Lower lobe of right lung (tissue), 2 donors: ENCODE data around the gene CFL1. TPM values are rescaled to one million over a fixed set of nuclear protein-coding genes. Genes with fewer than 3 reads are reported as not detected.

Experiments
- ATAC-seq, 2 donors: fragments of 200-7000 bp; cut with Tn5 transposase; one replicate each; pipeline ENCODE4 v1.9.1; 2020 to 2022; ENCODE audit warnings: mild to moderate bottlenecking in 2 of 2, moderate library complexity in 2 of 2
- DNase-seq: peaks from one replicate; pipeline ENCODE4 v3.0.0-alpha.2; 2020
- H3K27ac ChIP-seq: fragments of 200-600 bp; one replicate; pipeline ENCODE4 v1.8.0; 2022
- H3K27me3 ChIP-seq: fragments of 200-600 bp; one replicate; pipeline ENCODE4 v1.8.0; 2022; ENCODE audit warnings: low read depth
- H3K36me3 ChIP-seq: fragments of 200-600 bp; one replicate; pipeline ENCODE4 v1.8.0; 2022; ENCODE audit warnings: mild to moderate bottlenecking
- H3K4me1 ChIP-seq: fragments of 200-600 bp; one replicate; pipeline ENCODE4 v1.8.0; 2022
- H3K4me3 ChIP-seq: fragments of 200-600 bp; one replicate; pipeline ENCODE4 v1.8.0; 2022; ENCODE audit warnings: mild to moderate bottlenecking
- H3K9me3 ChIP-seq: fragments of 200-600 bp; one replicate; pipeline ENCODE4 v1.8.0; 2022
- intact Hi-C: fragments of 100-400 bp; cut with DNase I; formaldehyde crosslinking; loops from one replicate; pipeline ENCODE4 v1.11.0; 2022
- total RNA-seq: library from RNA; stranded (reverse); fragmentation: NEBNext Ultra II Directional; extraction: Animal tissue kit (Norgen Biotek cat#: 25700); gene quantifications from one replicate; pipeline ENCODE4 v1.2.1, GENCODE V29; 2021
- TF ChIP-seq, protein P1 (sequence below): fragments of 200-600 bp; IDR thresholded peaks from one replicate; pipeline ENCODE4 v1.8.0; 2022; ENCODE audit warnings: antibody characterized with exemption, mild to moderate bottlenecking
- donor health status: DM: no; HTN: yes; CAD: no; lungs with severe emphysema.

CFL1 gene
- total RNA-seq, 1 donor from 2014 or later: 647 TPM

DNA sequence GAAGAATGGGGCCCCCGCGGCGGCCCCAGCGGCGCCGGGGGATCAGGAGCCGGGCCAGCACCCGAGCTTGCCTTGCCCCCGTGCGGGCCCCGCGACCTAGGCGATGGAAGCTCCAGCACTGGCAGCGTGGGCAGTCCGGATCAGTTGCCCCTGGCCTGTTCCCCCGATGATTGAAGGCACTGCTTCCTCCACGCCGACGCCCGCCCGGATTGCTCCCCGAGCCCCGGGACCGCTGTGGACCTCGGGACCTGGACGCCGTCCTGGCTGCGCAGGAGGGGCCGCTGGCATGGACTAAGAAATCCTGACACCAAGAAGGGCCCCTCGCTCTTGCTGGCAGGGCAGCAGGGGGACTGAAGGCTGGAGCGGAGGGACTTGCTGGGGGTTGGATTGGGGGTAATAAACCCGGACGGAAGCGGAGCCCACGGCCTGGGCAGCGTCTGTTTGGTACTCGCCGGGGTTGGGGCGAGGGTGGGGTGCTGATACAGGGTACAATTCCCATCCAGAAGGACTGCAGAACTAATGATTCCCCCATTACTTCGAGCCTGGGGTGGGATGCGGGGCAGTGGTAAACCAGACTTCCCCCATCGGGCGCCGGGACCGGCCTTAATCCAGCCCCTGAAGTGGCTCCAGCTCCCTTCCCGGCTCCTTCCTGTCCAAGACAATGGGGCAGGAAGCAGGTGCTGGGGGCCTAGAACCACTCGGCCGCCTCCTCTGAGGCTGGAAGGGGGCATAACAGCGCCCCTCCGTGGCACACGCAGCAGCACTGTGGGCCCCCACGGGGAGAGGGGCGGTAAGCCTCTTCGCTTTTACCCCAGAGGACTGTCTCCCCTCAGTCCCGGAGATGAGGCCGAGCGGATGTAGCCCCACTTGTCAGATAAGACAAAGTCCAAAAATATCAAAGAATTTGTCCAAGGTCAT lies 33.5 kb upstream of the CFL1 start:
- ATAC-seq (no peak), DNase-seq (peak; percentile 62)
- Histone ChIP-seq H3K4me1 (peaks cover 65% of the 10 kb centered on the region), H3K36me3 (peaks cover 8% of the 10 kb centered on the region), H3K4me3 (peak overlapping the region; percentile 88), H3K9me3 (no peaks in the 10 kb centered on the region), H3K27ac (peak overlapping the region; percentile 98), H3K27me3 (no peaks in the 10 kb centered on the region)
- TF ChIP-seq, protein P1, sequence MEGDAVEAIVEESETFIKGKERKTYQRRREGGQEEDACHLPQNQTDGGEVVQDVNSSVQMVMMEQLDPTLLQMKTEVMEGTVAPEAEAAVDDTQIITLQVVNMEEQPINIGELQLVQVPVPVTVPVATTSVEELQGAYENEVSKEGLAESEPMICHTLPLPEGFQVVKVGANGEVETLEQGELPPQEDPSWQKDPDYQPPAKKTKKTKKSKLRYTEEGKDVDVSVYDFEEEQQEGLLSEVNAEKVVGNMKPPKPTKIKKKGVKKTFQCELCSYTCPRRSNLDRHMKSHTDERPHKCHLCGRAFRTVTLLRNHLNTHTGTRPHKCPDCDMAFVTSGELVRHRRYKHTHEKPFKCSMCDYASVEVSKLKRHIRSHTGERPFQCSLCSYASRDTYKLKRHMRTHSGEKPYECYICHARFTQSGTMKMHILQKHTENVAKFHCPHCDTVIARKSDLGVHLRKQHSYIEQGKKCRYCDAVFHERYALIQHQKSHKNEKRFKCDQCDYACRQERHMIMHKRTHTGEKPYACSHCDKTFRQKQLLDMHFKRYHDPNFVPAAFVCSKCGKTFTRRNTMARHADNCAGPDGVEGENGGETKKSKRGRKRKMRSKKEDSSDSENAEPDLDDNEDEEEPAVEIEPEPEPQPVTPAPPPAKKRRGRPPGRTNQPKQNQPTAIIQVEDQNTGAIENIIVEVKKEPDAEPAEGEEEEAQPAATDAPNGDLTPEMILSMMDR: peak; percentile 45
- intact Hi-C loops: no loop called here

DNA sequence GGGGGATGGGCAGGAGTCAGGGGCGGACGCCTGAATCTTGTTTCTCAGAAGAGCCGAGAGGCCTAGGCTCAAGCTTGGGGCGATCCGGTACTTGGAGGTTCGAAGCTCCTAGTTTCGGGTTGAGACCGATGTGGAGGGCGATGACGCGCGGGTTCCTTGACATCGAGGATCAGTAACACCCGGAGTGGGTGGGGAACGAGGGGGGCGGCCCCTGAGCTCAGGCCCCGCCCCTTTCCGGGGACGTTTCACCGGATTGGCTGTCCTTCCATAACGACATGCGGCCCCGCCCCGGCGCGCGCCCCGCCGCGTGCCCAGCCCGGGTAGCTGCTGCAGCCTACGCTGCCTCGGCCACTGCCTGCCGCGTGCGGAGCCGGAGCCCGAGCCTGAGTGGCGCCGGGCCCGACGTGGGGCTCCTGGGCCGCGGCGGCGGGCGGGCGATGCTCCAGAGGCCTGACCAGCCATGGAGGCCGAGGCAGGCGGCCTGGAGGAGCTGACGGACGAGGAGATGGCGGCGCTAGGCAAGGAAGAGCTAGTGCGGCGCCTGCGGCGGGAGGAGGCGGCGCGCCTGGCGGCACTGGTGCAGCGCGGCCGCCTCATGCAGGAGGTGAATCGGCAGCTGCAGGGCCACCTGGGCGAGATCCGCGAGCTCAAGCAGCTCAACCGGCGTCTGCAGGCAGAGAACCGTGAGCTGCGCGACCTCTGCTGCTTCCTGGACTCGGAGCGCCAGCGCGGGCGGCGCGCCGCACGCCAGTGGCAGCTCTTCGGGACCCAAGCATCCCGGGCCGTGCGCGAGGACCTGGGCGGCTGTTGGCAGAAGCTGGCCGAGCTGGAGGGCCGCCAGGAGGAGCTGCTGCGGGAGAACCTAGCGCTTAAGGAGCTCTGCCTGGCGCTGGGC lies 32.6 kb upstream of the CFL1 start, which contains the start of gene CCDC85B:
CCDC85B (plus strand) TSS at position 350 of the 895 bp plus-strand sequence; CDS start at position 461, 111 bp downstream.
- DNase-seq (peak; percentile 99), ATAC-seq (peak; percentile 88 to 92)
- TF ChIP-seq, protein P1: no peak
- Histone ChIP-seq H3K9me3 (no peaks in the 10 kb centered on the region), H3K4me1 (peaks cover 65% of the 10 kb centered on the region), H3K4me3 (peak within 1 kb of the TSS; percentile 88), H3K27me3 (no peaks in the 10 kb centered on the region), H3K36me3 (peaks cover 11% of the 10 kb centered on the region), H3K27ac (peak within 1 kb of the TSS; percentile 98)
- intact Hi-C loops: no loop called here

DNA sequence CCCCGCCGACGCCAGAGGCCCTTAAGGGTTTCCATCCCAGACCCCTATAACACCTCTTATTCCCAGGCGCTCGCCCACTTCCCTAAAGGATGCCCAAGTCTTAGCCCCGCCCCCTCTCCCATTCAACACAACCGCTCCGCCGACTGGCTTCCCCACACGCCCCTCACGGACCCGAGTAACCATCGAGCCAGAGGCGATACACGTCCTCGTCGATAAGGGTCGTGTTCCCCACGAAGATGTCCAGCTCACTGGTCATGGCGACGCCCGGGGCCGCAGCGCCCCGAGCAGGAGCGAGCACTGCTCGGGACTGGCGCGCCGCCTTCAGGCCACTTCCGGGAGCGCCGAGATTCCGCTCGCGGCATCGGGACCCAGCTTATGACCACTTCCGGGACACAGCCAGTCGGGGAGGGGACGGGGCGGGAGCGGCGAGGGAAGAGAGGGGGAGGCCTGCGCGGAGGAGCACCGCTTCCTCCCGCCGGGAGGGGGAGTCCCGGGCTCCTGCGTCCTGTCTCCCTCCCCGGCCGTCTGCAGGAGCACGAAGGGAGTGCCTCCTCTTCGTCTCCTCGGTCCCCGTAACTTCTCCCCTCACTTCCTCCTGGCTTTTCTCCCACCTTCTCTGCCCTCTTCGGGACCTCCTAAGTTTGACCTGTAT lies 30.3 kb upstream of the CFL1 start, which contains the start of gene FIBP:
FIBP (minus strand) TSS at position 309 of the 652 bp plus-strand sequence; CDS start at position 256, 53 bp downstream.
- DNase-seq (peak; percentile 98), ATAC-seq (peak; percentile 89 to 90)
- Histone ChIP-seq H3K36me3 (peaks cover 29% of the 10 kb centered on the region), H3K27me3 (no peaks in the 10 kb centered on the region), H3K9me3 (no peaks in the 10 kb centered on the region), H3K4me1 (peaks cover 57% of the 10 kb centered on the region), H3K4me3 (peak within 1 kb of the TSS; percentile 88), H3K27ac (peak within 1 kb of the TSS; percentile 98)
- TF ChIP-seq, protein P1: peak; percentile 83
- intact Hi-C loops: loop anchor here (10.0 kb wide), 1 partner anchor 97 kb away; no protein-coding TSS in a partner anchor

DNA sequence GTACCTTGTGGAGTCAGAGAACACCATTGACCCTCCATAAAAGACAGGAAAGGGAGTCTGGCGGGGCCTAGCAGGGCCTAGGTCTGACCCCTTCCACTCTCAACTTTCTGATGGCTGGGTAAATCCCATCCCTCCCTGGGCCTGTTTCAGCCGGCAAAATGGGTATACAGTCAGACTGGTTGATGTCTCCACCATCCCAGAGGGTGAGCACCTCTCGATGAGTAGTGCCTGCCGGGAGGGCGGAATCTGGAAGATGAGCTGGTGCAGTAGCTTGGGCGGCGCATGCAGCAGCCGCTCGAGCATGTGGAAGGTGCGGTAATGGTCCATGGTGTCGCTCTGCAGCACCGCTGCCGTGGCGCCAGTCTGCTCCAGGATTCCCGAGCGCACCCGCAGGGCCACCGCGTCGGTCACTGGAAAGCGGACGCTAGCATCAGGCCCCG lies 29.8 kb upstream of the CFL1 start:
- no peaks in the 10 kb centered on the region for H3K9me3 ChIP-seq
- TF ChIP-seq, protein P1: no peak
- H3K27me3 ChIP-seq: no peaks in the 10 kb centered on the region
- DNase-seq: no peak
- H3K4me3 ChIP-seq: peak overlapping the region; percentile 88
- intact Hi-C loops: loop anchor here (10.0 kb wide), 1 partner anchor 97 kb away; no protein-coding TSS in a partner anchor
- peaks cover 34% of the 10 kb centered on the region for H3K36me3 ChIP-seq
- peaks cover 52% of the 10 kb centered on the region for H3K4me1 ChIP-seq
- no peak for ATAC-seq
- peak overlapping the region; percentile 98 for H3K27ac ChIP-seq
